Transverse colon (tissue), 4 donors: ENCODE measurements around the gene AOX1.

Source experiments
- EP300 ChIP-seq: sonication (generic); formaldehyde crosslinking; IDR thresholded peaks from one replicate; pipeline ENCODE4 v1.6.1; 2017; ENCODE audit warnings: antibody characterized with exemption, low read depth
- POLR2A ChIP-seq: fragments of 450-650 bp; IDR thresholded peaks from one replicate; pipeline ENCODE4 v1.6.1; 2016; ENCODE audit warnings: antibody characterized with exemption, mild to moderate bottlenecking, moderate library complexity
- POLR2AphosphoS5 ChIP-seq, 3 donors: sonication (generic); formaldehyde crosslinking; IDR thresholded peaks; one replicate each; pipeline ENCODE4 v1.6.1; 2016; ENCODE audit warnings: antibody characterized with exemption in 3 of 3
- TF ChIP-seq, protein P1 (sequence below), 5 experiments: fragments of 200-600 bp in 3 of 5; fragments of 450-650 bp in 2 of 5; sonication (generic) in 3 of 5; IDR thresholded peaks; 1 replicate in 2 of 5; 2 replicates in 3 of 5; pipeline ENCODE4 v1.5.1; 2016 to 2017; ENCODE audit warnings: antibody characterized with exemption in 5 of 5, inconsistent platforms in 3 of 5, mild to moderate bottlenecking in 2 of 5, moderate library complexity in 1 of 5

DNA sequence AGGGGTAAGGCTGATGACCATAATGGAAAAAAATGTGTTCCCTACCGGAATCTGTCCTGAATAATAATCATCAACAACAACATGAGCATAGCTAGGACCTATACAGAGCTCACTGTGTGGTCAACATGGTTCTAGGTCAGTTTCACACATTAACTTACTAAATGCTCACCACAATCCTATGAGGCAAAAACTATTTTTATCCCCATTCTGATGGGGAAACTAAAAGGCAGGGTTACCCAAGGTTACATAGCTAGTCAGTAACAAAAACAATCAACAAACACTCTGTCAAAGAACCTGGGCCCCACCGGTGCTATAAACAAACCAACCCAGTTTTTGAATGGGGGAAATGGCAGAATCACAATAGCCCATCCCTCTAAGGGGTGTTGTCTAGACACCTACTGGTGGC is 40.1 kb downstream of the AOX1 start:
- TF ChIP-seq, protein P1, sequence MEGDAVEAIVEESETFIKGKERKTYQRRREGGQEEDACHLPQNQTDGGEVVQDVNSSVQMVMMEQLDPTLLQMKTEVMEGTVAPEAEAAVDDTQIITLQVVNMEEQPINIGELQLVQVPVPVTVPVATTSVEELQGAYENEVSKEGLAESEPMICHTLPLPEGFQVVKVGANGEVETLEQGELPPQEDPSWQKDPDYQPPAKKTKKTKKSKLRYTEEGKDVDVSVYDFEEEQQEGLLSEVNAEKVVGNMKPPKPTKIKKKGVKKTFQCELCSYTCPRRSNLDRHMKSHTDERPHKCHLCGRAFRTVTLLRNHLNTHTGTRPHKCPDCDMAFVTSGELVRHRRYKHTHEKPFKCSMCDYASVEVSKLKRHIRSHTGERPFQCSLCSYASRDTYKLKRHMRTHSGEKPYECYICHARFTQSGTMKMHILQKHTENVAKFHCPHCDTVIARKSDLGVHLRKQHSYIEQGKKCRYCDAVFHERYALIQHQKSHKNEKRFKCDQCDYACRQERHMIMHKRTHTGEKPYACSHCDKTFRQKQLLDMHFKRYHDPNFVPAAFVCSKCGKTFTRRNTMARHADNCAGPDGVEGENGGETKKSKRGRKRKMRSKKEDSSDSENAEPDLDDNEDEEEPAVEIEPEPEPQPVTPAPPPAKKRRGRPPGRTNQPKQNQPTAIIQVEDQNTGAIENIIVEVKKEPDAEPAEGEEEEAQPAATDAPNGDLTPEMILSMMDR (IDR thresholded peaks at IDR 0.05), result no peak
- TF ChIP-seq POLR2A (no peak), POLR2AphosphoS5 (IDR thresholded peaks at IDR 0.05) (no peak), EP300 (no peak)
